ENCODE data around the gene CC2D1A.

DNA sequence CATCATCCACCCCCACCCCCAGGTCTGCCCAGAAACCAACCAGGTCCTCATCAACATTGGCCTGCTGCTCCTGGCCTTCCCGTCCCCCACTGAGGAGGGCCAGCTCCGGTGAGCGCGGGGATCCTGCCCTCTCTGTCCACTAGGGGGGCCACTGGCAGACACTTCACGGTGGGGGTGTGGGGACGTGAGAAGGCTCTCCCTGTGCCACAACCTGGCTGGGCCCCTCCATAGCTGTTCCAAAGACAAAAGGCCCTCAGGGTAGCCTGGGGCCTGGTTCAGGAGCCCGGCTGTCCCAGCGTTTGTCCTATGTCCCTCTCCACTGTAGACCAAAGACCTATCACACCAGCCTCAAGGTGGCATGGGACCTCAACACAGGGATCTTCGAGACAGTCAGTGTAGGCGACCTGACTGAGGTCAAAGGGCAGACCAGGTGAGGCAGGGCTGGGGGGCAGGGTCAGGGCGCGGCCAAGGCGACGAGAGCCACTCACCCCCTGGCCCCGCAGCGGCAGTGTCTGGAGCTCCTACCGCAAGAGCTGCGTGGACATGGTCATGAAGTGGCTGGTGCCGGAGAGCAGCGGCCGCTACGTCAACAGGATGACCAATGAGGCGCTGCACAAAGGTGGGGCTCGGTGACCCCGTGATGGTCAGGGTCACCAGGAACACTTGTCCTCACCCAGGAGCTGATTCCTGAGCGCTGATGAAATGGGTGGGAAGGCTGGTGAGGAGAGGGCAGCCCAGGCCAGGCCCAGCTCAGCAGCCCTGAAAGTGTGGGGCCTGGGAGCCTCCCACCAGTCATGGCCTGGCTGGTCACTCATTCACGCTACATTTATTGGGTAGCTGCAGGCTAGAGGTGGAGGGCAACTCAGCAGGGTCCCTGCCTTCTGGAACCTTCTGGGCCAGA, 54.2 kb downstream of the CC2D1A start:
- TF ChIP-seq CTCF (conservative IDR thresholded peaks at IDR 0.05; ENCODE audit: low read length) (peak; percentile 43; the same call in 1 of the 2 replicates), EZH2phosphoT487 (IDR thresholded peaks at IDR 0.05; ENCODE audit: borderline replicate concordance, low read depth, low read length) (no peak)

All from OCI-LY7 (cell line).